ENCODE measurements around the gene DNAJB2.

Gene DNAJB2

GRCh38 chr2:219273937-219274336 lies 5.2 kb upstream of the DNAJB2 start:
- H3K27ac ChIP-seq, result no peak overlapping the region
- TF ChIP-seq CTCF (conservative IDR thresholded peaks at IDR 0.05), result no peak

- H3K27ac ChIP-seq, result no peak overlapping the region
- no peak for TF ChIP-seq CTCF (conservative IDR thresholded peaks at IDR 0.05)
Measured at GRCh38 chr2:219274361-219274921, 4.7 kb upstream of the DNAJB2 start.

GRCh38 chr2:219277703-219278654 lies 1.2 kb upstream of the DNAJB2 start:
- TF ChIP-seq CTCF (conservative IDR thresholded peaks at IDR 0.05), result peak; percentile 98
- H3K27ac ChIP-seq, result peak overlapping the region; percentile 87

- TF ChIP-seq CTCF (conservative IDR thresholded peaks at IDR 0.05), result no peak
- H3K27ac ChIP-seq, result peak overlapping the region; percentile 87
Measured at GRCh38 chr2:219278655-219279150, 463 bp upstream of the DNAJB2 start.

GRCh38 chr2:219279916-219280516 lies 850 bp downstream of the DNAJB2 start:
- peak overlapping the region; percentile 87 for H3K27ac ChIP-seq

GRCh38 chr2:219280651-219281050 lies 1.5 kb downstream of the DNAJB2 start:
- no peak for TF ChIP-seq CTCF (conservative IDR thresholded peaks at IDR 0.05)
- H3K27ac ChIP-seq, result peak overlapping the region; percentile 87; the same call in 1 of the 2 replicates

More at GRCh38 chr2:219279916-219280516, 850 bp downstream of the DNAJB2 start:
- no peak for TF ChIP-seq CTCF (conservative IDR thresholded peaks at IDR 0.05)

GRCh38 chr2:219281588-219281987 lies 2.4 kb downstream of the DNAJB2 start:
- TF ChIP-seq CTCF (conservative IDR thresholded peaks at IDR 0.05), result no peak
- H3K27ac ChIP-seq, result no peak overlapping the region; the same call in 1 of the 2 replicates

Measured in VCaP (cell line).